Measurements from ENCODE around the gene UBLCP1.

DNA sequence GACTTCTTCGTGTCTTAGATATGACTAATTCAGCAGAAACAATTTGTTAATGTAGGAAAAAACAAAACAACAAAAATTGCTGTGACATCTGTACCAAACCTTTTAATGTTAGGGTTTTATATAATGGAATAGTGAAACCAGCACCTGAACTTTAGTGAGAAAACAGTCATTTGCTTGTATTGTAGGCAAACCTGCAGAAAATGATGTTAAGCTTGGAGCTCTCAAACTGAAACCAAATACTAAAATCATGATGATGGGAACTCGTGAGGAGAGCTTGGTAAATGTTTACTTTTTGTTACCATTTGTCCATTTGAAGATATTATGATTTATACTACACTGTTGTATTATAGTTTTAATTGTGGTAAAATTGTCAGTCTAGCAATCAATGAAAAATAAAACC lies 6.6 kb downstream of the UBLCP1 start:
- TF ChIP-seq, protein P1, sequence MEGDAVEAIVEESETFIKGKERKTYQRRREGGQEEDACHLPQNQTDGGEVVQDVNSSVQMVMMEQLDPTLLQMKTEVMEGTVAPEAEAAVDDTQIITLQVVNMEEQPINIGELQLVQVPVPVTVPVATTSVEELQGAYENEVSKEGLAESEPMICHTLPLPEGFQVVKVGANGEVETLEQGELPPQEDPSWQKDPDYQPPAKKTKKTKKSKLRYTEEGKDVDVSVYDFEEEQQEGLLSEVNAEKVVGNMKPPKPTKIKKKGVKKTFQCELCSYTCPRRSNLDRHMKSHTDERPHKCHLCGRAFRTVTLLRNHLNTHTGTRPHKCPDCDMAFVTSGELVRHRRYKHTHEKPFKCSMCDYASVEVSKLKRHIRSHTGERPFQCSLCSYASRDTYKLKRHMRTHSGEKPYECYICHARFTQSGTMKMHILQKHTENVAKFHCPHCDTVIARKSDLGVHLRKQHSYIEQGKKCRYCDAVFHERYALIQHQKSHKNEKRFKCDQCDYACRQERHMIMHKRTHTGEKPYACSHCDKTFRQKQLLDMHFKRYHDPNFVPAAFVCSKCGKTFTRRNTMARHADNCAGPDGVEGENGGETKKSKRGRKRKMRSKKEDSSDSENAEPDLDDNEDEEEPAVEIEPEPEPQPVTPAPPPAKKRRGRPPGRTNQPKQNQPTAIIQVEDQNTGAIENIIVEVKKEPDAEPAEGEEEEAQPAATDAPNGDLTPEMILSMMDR (IDR thresholded peaks at IDR 0.05): no peak
- no peak for TF ChIP-seq POLR2A (IDR thresholded peaks at IDR 0.05)
